Measurements from ENCODE around the gene ASF1B.

DNA sequence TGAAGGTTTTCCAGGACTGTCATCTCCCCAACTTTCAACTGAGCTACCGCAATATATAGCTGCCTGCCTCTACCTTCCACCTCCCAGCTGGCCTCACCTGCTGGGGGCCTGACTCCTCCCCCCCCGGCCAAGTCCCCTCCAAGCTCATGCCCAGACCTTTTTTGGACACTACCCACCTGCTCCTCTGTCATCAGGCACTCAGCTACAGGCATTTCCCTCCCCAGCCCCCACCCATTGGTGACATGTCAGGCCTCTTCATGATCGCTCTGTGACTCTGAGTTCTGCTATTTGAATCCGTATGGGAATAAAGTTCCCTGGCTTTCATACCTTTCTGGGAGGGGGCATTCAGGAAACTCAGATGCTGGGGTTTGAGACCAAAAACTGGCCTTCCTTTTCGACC, 20.6 kb downstream of the ASF1B start:
- TF ChIP-seq, protein P1, sequence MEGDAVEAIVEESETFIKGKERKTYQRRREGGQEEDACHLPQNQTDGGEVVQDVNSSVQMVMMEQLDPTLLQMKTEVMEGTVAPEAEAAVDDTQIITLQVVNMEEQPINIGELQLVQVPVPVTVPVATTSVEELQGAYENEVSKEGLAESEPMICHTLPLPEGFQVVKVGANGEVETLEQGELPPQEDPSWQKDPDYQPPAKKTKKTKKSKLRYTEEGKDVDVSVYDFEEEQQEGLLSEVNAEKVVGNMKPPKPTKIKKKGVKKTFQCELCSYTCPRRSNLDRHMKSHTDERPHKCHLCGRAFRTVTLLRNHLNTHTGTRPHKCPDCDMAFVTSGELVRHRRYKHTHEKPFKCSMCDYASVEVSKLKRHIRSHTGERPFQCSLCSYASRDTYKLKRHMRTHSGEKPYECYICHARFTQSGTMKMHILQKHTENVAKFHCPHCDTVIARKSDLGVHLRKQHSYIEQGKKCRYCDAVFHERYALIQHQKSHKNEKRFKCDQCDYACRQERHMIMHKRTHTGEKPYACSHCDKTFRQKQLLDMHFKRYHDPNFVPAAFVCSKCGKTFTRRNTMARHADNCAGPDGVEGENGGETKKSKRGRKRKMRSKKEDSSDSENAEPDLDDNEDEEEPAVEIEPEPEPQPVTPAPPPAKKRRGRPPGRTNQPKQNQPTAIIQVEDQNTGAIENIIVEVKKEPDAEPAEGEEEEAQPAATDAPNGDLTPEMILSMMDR (IDR thresholded peaks at IDR 0.05): no peak
- no peak for TF ChIP-seq POLR2A (IDR thresholded peaks at IDR 0.05)
- no peak for TF ChIP-seq POLR2AphosphoS5 (IDR thresholded peaks at IDR 0.05)
- TF ChIP-seq EP300 (IDR thresholded peaks at IDR 0.05): no peak

All from upper lobe of left lung (tissue), 4 donors.